GM13977 (cell line): ENCODE measurements around the gene TNRC6C.

Experiments used
- DNase-seq: peaks from one replicate; pipeline ENCODE4 v3.0.0; 2012; ENCODE audit warnings: low spot score
- in situ Hi-C: fragments of 300-500 bp; cut with MboI; formaldehyde crosslinking; loops from one replicate; pipeline ENCODE4 v1.12.0; 2022; ENCODE audit warnings: low sequenced_read_pairs, low pct_unique_long_range_greater_than_20kb, mixed read lengths, inconsistent platforms; ENCODE audit not compliant: unreplicated experiment
- TF ChIP-seq, protein P1 (sequence below): IDR thresholded peaks from 2 replicates; pipeline ENCODE4 v1.5.1; 2012; ENCODE audit warnings: mild to moderate bottlenecking, control low read depth; ENCODE audit not compliant: insufficient read depth; ENCODE audit errors: extremely low read depth, missing control alignments

TNRC6C gene

DNA sequence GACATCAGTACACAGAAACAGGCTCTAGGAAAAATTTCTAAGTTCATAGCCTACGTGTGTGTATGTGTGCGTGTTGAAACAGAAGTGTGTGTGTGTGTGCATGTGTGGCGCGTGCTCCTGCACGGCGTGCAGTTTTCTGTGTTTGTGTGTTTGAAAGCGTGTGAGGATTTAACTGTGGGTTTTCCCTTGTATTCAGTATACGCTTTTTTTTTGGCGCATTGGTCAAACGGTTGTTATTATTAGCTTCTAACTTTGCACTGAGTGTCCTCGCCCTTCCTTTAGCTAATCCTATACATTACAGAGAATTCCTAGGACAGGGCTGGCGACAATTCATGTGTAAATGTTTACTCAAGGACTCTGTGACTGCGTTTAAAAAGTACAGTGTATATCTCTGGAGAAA is 147.0 kb downstream of the TNRC6C start:
- in situ Hi-C loops, result no loop called here
- TF ChIP-seq, protein P1, sequence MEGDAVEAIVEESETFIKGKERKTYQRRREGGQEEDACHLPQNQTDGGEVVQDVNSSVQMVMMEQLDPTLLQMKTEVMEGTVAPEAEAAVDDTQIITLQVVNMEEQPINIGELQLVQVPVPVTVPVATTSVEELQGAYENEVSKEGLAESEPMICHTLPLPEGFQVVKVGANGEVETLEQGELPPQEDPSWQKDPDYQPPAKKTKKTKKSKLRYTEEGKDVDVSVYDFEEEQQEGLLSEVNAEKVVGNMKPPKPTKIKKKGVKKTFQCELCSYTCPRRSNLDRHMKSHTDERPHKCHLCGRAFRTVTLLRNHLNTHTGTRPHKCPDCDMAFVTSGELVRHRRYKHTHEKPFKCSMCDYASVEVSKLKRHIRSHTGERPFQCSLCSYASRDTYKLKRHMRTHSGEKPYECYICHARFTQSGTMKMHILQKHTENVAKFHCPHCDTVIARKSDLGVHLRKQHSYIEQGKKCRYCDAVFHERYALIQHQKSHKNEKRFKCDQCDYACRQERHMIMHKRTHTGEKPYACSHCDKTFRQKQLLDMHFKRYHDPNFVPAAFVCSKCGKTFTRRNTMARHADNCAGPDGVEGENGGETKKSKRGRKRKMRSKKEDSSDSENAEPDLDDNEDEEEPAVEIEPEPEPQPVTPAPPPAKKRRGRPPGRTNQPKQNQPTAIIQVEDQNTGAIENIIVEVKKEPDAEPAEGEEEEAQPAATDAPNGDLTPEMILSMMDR, result no peak
- no peak for DNase-seq

DNA sequence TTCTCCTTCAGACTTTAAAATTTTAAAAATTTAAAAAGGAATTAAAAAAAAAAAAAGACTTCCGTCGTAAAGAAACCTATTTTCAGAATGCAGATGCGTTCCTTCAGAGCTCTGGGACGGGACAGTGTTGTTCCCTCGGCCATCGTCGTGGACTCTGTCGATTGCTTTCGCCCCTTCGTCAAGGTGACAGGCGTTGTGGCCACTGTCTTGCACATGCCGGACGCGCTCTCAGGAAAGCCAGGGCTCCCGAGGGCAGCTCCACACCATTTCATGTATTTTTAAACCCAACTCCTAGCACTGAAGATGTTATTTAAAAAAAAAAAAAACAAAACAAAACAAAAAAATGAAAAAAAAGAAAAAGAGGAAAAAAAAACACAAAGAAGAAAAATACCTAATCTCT is 147.7 kb downstream of the TNRC6C start:
- in situ Hi-C loops, result no loop called here
- no peak for DNase-seq
- TF ChIP-seq, protein P1, result no peak

DNA sequence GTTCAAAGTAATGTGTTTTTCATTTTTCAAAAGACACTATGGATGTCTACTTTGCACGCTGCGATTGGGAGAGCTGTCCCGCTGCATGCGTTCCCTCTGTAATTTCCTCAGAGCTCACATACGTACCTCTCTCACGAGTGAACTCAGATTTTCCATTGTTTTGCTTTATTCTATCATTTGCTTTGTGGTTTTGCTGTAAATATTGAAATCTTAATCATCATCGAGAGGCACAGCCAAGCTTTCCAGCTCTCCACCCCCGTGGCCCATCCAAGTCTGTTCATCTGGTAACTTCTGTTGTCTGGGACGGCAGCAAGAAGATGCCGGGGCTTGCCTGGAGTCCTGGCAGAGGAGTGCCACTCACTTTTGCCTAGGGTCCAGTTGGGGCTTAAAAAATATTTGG is 149.0 kb downstream of the TNRC6C start:
- DNase-seq, result no peak
- in situ Hi-C loops, result no loop called here
- TF ChIP-seq, protein P1, result no peak

DNA sequence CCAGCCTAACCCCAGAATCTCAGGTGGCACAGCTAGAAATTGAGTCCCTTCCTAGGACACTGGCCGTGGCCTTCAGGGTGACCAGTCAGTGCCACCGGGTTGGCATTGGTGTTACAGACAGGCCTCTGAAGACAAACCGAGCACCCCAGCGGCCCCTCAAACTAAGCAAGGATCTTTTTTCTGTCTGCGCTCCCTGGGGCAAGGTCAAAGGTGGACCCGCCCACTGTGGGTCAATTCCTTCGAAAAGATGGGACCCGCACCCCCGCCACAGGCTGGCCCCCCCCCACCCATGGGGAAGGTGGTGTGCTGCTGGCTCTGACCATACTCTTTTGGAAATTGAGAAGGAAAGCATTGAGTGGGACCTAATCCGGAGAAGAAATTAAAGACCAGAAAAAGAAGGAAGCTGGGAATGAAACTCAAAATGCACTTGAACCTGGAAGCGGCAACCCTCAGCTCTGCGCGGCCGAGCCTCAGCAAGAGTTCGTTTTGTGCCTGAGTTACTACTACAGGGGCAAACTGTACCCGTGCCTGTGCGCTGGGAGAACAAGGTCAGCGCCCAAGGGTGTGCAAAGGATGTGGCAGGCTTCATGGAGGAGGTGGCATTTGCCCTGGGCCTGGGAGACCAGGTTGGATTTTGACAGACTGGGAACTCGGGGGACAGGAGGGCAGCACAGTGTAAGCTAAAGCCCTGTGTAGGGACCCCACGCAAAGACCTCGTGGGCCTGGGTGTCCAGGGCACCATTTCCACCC is 149.6 kb downstream of the TNRC6C start:
- no peak for DNase-seq
- in situ Hi-C loops, result no loop called here
- TF ChIP-seq, protein P1, result no peak

DNA sequence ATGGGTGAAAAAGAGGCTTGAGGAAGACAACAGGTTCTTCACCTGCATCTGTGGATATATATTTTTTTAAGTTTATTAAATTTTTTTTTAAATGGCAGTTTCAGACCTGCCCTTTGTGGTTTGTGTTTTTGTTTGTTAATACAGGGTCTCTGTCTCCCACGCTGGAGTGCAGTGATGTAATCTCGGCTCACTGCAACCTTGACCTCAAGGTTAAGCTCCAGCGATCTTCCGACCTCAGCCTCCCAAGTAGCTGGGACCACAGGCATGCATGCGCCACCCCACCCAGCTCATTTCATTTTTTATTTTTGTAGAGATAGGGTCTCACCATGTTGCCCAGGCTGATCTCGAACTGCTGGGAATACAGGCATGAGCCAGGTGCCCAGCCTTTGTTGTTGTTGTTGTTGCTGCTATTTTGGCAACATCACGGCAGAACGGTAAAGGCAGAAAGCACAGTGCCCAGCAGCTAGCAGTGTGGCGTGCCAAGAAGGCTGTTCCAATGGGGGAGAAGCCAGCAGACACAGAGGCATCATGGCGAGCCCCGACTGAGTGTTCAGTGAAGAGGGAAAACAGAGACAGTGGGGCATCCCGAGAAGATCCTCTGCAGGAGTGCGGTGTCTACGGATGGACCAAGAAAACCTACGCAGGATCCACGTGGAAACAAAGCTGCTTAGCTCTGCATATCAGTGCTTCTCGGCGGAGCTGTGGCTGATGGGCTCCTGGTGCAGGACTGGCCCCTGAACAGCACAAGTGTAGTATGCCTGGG is 150.4 kb downstream of the TNRC6C start:
- in situ Hi-C loops, result no loop called here
- TF ChIP-seq, protein P1, result no peak
- no peak for DNase-seq

DNA sequence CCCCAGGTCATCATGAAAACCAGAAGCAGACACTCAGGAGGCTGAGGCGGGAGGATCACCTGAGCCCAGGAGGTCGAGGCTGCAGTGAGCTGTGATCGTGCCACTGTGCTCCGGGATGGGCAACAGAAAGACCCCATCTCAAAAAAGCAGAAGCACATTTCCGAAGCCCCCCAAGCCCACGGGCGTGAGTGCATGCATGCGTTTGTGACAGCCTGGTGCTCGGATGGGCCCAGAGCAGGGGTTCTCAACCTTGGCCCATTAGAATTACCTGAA is 150.9 kb downstream of the TNRC6C start:
- TF ChIP-seq, protein P1, result no peak
- no peak for DNase-seq
- in situ Hi-C loops, result no loop called here
